Measurements from ENCODE around the gene MFSD6L.
A peak's percentile ranks its signal among the peaks of the same experiment; 100 is the strongest.

Gene MFSD6L, protein sequence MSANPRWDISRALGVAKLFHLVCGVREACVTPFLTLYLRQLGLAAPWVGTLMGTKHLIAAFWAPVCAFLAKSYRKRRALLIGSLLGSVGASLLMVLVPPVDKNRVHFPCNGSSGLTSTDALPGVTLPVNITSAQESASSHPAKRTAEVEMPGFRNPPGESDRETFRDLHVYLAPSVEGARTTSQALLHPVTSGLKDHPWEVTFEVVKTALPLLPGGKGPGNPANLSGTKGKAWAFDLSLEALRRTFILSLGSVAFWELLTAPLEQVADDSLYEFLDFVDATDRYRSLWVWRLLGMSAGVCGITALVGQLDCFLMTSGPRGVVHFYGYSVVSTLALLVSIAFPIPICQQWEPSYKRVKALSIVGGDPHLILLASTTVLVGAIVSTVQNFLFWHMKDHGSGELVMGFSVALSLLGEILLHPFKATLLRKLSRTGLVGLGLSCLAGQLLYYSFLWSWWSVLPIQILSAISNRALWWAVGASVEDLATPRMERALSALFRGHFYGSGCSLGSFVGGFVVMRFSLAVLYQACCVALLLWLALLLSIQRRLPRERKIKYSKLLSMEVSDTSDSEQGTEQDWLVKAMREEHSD

DNA sequence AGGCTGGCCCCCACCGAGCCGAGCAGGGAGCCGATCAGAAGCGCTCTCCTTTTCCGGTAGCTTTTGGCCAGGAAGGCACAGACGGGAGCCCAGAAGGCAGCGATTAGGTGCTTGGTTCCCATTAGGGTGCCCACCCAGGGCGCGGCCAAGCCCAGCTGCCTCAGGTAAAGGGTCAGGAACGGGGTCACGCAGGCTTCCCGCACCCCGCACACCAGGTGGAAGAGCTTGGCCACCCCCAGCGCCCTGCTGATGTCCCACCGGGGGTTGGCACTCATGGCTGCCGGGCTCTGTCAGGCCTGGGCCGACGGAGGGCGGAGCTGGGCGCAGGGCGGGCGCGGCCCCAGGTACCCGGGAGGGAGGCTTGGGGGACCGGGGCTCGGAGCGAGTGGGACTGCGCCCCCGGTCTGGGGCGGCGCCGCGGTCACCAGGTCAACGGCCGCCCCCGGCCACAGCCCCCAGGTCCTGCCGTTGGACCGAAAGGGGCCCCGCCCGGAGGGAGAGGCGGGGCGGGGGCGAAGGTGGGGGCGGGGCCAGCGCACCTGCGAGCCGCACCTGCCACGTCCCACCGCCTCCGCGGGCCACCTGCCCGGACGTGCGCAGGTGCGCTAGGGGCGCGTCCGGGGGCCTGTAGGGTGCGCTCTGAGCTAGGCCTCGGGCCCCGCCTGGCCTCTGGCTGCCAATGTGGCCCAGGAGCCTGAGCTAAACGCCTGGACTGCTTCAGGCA is at the start of gene MFSD6L:
MFSD6L (minus strand) TSS at position 520 of the 724 bp plus-strand sequence; CDS start at position 275, 245 bp downstream.
- no peak for DNase-seq

DNA sequence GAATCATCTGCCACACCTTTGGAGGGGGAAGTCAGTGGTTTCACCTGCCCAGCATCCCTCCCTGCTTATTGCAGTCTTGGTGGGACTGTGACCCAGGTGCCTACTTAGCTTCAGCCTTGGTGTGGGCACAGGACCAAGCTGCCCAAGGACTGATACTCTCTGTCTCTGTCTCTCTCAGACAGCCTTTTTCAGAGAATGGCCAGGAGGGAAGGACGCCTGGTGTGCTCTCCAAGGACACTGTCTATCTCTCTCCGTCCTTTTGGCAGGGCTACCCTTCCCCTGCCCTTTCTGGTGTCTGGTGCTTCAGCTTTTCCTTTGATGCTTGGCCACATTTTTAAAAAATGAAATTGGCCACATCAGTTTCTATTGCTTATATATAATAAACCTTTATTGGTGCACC is 48.7 kb upstream of the MFSD6L start:
- DNase-seq, result no peak

DNA sequence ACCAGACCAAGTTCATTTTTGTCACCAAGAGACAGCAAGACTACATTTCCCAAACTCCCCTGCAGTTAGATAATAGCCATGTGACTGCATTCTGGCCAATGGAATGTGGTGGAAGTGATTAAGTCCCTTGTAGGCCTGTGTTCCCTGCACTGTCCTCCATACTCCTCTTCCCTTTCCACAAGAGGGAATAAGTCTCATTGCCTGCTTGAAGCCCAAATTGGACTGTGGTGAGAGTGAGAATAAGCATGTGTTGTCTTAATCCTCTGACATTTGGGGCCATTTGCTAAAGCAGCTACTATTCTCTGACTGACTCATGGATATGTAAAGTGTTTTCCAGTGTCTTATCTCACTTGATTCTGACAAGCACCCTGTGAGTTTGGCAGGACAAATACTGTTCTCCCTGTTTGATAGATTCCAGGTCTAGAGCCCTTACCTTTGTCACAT is 47.6 kb upstream of the MFSD6L start:
- DNase-seq, result no peak

DNA sequence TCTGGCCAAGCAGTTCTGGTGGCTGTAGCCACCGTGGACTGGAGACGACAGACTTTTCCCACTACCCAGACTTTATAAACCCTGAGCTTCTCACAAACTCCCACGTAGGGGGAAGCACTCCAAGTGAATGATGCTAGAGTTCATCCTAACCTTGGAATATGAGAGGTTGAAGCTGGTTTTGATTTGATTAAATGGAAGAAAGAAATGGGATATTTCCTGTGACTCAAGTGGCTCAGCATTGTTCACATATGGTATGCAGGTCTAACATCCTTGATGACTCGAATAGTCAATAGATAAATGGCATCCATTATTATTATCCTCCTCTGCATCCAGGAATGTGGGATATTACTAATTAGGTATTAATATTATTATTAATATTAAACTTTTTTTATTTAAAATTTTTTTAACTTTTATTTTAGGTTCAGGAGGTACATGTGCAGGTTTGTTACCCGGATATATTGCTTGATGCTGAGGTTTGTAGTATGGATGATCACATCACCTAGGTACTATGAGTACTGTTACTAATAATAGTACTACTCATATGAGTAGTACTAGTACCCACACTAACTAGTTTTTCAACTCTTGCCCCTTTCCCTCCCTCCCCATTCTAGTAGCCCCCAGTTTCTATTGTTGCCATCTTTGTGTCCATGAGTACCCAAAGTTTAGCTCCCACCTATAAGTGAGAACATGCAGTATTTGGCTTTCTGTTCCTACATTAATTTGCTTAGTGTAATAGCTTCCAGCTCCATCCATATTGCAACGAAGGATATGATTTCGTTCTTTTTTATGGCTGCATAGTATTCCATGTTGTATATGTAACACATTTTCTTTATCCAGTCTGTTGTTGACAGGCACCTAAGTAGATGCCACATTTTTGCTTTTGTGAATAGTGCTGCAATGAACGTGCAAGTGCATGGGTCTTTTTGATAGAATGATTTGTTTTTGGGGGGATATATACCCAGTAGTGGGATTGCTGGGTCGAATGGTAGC is 45.4 kb upstream of the MFSD6L start:
- no peak for DNase-seq

DNA sequence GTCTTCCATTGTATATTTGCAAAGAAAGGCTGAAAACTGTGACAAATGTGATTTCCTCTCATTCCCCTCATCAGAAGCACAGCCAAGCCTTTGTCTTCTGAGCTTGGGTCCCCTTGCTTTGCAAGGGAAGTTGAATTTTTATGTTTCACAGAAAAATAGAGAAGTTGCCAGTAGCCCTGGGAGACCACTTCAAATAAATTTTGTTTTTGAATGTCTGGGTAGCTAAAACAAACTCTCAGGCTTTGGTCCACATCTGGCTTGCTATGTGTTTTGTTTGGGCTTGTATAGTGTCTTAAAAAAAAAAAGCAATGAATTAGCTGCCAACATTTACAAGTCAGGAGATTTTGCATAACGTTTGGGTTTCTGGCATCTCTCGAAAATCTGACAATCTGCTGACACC is 44.2 kb upstream of the MFSD6L start:
- no peak for DNase-seq

DNA sequence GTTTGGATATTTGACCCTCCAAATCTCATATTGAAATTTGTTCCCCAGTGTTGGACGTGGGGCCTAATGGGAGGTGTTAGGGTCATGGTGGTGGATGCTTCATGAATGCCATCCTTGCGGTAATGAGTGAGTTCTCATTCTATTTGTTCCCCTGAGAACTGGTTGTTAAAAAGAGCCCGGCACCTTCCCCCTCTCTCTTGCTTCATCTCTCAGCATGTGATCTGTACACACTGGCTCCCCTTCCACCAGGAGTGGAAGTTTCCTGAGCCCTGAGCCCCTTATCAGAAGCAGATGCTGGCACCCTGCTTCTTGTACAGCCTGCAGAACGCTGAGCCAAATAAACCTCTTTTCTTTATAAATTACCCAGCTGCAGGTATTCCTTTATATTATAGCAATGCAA is 42.7 kb upstream of the MFSD6L start:
- DNase-seq, result no peak

DNA sequence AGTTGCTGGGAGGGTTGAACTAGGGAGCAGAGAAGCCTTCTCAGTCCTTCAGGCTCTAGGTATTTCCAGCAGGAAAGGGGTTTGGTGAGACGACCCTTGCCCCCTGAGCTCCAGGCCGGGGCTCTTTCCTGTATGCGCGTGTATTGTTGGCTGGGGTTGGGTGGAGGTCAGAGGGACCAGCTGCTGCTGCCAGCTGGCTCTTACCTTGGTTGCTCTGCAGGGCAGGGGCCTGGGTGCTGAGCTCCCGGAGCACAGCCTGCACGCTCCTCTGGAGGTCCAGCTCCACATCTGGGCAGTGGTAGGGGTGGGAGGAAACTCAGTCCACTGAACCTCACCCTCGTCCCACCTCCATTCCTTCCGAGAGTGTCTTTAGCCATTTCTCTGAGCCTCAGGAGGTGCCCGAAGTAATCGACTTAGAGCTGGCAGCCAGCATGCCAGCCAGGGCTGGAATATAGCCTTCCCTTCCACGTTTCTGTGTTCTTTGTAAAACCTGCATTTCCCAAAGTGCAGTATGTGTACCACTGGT is 40.3 kb upstream of the MFSD6L start:
- DNase-seq, result no peak

DNA sequence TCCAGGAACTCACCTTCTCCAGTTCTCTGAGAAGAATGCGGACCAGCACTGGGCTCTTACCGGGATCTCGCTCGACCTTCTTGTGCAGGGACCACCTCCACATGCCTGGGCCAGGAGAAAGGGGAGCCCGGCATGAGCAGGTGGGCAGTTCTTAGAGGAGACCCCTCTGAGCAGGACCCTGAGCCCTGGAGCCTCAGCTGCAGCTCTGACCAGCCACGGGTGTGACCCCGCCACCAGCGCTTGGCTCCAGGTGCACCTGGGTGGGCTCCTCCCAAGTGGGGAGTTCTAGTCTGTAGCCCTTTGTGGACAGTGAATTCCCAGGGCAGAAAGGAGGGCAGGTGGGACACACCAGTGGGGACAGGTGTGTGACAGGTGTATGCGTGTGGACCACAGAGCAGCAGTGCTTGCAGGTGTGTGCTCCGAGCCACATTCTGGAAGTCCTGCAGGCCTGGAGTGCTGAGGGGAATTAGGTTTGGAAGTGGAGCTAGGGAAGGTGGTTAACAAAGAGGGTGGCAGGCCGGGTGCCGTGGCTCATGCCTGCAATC is 39.5 kb upstream of the MFSD6L start:
- DNase-seq, result no peak

DNA sequence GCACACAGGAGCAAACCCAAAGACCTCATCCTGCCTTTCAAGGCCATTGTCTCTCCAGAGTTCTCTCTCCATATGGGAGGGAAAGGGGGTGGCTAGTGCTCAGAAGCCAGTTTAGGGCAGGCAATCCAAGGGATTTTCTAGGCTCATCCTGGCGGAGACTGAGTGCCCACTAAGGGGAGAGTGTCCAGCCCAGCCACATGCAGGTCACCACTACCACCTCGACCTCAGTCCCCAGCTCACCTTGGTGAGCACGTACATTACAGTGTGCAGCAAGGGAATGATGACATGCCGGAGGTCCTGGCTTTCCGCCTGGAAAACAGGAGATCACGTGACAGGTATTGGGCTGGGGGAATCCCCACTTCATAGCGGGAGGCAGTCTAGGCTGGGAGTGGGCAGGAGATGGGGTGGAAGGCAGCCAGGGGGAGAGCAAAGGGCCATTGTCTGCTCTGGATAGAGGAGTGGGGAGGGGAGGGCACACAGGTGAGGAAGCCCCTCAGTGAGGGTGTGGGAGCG is 38.5 kb upstream of the MFSD6L start:
- no peak for DNase-seq

DNA sequence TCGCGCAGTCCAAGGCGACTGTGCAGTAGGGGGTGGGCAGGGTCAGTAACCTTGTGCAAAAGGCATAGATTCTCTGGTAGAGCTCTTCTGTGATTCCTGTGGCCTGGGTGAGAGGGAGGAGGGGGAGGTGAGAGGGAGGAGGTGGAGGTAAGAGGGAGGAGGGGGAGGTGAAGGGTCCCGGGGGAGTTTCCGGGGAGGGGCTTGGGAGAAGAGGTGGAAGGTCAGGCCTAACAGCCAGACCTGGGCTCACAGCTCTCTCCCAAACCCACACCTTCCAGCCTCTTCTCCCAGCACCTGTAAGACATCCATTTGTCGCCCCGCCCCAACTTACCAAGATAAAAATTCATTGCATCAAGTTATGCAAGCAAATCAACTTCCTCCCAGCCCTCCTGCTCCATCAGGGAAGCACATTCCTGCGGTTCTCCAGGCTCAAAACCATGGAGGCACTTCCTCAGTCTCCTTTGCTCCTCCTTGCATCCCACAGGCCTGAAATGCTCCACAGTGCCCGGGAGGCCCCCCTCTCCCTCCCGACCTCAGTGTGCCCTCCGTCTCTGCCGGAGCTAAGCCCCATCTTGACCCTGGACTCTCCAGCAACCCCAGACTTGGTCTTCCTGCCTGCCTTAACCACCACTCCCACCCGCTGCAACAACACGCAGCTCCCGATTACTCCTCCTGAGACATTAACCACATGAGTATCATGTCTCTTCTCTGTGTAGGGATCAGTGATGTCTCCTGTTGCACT is 37.8 kb upstream of the MFSD6L start:
- DNase-seq, result no peak

DNA sequence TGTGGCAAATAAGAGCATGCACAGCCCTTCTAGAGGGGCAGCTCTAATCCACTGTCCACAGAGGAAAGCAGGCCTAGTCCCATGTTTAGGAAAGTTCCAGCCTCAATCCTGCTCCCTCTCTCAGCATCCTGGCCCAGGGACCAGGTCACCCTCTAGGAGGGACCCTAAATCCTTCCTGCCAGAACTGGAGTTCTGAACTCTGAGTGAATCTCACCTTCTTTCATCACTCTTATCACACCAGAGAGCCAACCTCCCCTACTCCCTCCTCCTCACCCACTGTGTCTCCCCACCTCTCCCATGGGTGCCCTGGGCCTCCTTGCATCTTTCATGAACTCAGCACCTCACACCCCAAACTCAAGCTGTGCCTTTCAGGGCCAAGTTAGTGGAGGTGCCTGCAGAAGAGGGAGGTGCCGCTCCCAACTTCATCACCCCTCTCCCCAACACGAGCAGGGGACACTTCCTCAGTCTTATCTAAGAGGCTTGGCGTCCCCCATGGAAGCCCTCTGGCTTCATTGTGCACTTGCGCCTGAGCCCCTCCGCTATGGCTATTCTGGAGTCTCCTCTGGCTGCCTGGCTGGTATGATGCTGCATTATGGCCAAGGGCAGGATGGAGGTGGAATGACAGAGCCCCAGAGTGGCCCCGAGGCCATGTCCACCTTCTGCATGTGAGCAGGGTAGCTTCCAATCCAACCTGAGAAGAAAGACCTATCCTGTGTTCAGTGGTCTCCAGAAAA is 36.6 kb upstream of the MFSD6L start:
- no peak for DNase-seq

DNA sequence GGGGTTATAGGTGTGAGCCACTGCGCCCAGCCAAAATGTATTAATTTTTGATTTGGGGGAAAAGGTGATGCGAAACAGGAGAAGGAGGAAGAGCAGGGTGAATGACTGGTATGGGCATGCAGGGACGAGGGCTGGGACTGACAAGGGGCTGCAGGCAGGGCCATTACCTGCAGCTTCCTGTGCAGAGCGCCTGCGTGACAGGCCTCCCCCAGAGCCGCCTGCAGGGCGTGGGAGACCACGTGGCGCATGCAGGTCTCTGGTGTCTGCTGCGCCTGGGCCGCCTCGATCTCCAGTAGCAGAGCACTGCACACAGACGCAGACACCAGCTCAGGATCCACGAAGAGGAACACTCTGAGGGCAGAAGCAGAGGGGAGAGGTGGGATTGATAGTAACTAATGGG is 35.9 kb upstream of the MFSD6L start:
- no peak for DNase-seq

DNA sequence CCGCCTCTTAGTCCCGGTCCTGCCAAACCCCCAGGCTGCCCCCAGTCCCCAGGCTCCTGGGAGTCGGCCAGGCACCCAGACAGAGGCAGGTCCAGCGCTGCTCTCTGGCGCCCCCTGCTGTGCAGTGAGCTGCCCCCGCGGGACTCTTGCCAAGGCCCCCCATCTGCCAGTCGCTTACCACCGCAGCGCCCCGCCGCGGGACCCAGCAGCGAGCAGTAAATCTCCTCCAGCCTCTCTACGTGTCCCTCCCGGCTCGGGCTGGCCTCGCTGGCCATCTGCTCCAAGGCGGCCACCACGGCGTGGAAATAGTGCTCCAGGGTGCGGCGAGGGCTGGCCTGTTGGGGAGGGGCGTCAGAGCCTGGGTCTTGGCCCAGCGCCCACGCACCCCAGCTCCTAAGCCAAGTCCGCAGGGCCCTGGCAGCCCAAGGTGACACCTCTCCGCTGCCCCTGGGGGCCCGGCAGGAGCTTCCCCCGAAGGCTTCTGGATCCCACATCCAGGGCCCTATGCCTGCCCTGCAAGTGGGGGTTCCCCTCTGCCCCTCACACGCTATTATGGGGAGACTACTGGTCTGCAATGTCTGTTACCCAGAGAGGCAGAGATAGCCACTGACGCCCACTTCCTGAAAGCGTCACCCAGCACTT is 33.7 kb upstream of the MFSD6L start:
- peak; percentile 35 for DNase-seq

DNA sequence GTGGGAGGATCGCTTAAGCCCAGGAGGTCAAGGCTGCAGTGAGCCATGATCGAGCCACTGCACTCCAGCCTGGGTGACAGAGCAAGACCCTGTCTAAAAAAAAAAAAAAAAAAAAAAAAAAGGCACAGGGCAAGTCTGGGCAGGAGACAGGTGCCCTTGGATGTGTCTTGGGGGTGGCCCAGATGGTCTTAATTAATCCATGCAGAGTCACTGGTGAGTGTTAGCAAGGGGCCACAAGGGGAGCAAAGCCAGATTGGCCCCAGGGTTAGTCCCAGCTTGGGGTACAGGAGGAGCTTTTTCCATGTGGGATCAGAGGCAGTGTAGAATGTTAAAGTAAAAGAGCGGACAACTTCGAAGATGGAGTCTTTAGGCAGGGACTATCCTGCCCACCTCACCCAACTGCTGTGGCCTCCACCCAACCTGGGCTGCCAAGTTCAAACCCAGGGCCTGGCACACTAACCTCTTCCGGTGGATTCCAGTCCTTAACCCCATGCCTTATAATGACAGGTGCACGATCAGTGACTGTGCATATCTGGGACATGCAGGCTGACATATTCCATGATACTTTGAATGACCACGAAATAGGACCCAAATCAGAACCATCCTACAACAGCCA is 32.2 kb upstream of the MFSD6L start:
- DNase-seq, result no peak

DNA sequence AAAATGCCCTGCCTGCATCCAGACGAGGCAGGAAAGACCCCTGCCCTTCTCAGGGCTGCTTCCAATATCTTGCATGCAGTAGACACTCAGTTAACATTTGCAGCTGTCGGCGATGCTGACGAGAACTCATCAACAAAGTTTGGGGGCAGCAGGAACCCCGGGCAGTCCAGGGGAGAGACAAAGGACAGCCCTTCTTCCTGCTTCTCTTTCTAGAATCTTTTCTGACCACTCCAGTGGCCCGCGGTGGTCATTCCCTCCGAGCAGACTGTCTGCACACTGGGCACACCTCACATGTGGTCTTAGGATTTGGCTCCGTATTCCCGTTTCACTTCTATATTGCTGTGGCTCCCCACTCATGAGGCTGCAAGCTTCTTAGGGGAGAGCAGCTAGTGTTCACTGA is 31.0 kb upstream of the MFSD6L start:
- no peak for DNase-seq

DNA sequence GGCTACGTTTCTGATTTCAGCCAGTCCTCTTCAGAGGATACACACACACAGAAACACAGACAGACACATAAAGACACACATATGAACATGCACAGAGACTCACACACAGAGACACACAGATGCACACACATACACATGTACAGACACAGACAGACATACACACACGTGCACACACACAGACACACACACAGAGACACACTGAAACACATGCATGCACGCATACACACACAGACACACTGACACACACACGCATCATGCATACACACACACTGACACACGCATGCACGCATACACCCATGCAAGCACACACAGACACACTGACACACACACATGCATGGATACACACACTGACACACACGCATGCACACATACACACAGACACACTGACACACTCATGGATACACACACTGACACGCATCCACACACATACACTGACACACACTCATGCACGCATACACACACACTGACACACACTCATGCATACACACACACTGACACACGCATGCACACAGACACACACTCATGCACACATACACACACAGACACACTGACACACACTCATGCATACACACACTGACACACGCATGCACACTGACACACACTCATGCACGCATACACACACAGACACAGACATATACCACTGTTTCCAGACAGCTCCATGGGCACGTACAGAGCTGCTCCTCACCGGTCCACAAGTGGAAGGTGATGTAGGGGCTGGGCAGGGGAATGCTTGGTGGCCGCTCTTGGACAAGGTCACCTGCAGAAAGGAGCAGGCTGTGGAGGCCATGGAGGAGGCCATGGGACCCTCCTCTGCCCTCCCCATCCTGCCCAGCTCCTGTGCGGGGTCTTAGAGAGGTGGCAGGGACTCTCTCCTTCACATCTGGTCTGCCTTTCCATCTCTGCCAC is 30.1 kb upstream of the MFSD6L start:
- no peak for DNase-seq

DNA sequence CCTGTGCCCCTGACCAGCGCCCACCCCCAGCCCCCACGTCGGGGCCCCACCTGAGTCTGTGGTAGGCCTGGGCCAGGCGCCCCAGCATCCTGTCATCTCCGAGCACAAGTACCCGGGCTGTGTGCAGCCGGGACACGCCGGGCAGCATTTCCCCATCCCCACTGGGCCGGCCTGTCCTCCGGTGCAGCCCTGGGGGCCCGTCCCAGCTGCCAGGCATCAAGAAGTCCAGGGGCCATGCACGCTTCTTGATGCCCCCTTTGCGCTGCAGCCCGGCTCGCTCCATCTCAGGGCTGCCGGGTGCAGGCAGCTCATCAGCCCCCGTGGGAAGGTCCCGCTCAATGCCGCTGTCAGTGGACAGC is 29.3 kb upstream of the MFSD6L start:
- no peak for DNase-seq

DNA sequence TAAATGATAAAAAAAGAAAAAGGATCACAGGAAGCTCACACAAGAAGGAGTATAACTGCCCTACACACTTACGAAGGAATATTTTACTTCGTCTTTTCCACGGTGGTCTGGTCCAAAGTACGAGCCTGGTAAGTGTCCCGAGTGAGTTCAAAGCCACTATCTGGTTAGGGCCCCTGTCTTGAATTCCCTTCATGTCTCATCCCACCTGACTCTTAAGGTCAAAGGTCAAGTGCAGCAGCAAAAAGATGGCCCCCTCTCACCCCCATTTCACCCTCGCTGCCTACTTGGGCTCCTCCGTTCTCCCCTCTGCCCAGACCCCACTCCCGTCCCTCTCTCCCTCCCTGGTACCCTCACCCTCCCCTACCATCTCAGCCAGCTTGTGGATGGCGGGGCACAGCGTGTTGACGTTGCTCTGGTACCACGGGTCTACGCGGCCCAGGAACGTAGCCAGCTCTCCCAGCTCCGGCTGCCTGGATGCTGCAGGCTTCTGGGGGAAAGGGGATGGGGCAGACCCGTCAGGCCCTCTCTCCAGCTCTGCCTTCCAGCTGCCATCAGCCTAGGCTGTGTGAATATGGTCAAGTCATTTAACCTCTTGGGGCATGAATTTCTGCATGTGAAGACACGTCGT is 27.8 kb upstream of the MFSD6L start:
- DNase-seq, result no peak

Measured in CD4-positive, alpha-beta T cell treated with Interleukin-6 for 4 hours (primary cell).